OCI-LY1 (cell line): ENCODE data around the gene SEMA3B.
A peak's percentile ranks its signal among the peaks of the same experiment; 100 is the strongest.

Experiments
- H2AFZ ChIP-seq: fragments of 200-600 bp; sonication (generic), shearing (Covaris generic); 2 replicates; pipeline ENCODE4 v1.6.0; 2014; ENCODE audit warnings: antibody characterized with exemption, mild to moderate bottlenecking, low read length
- H3F3A ChIP-seq: fragments of 200-600 bp; sonication (generic), shearing (Covaris generic); 2 replicates; pipeline ENCODE4 v1.6.0; 2014; ENCODE audit warnings: mild to moderate bottlenecking, antibody characterized with exemption, low read length, moderate library complexity; ENCODE audit not compliant: insufficient read depth
- H3K27ac ChIP-seq: fragments of 200-600 bp; sonication (generic); 2 replicates; pipeline ENCODE4 v1.5.1; 2014; ENCODE audit warnings: low read length, mixed run types, mild to moderate bottlenecking, low read depth; ENCODE audit not compliant: poor library complexity, severe bottlenecking
- H3K27me3 ChIP-seq: fragments of 200-600 bp; sonication (generic); 2 replicates; pipeline ENCODE4 v1.6.0; 2014; ENCODE audit warnings: antibody characterized with exemption, mild to moderate bottlenecking, low read length, moderate library complexity; ENCODE audit not compliant: insufficient read depth
- H3K36me3 ChIP-seq: fragments of 200-600 bp; sonication (generic); 2 replicates; pipeline ENCODE4 v1.6.1; 2014; ENCODE audit warnings: mild to moderate bottlenecking, antibody characterized with exemption, low read length, moderate library complexity, mixed read lengths; ENCODE audit not compliant: insufficient read depth
- H3K4me1 ChIP-seq: fragments of 200-600 bp; sonication (generic); 2 replicates; pipeline ENCODE4 v1.5.1; 2014; ENCODE audit warnings: mild to moderate bottlenecking, low read length, moderate library complexity; ENCODE audit not compliant: insufficient read depth, severe bottlenecking
- H3K4me2 ChIP-seq: fragments of 200-600 bp; sonication (generic), shearing (Covaris generic); 2 replicates; pipeline ENCODE4 v1.6.1; 2014; ENCODE audit warnings: low read length
- H3K4me3 ChIP-seq: fragments of 200-600 bp; sonication (generic); 2 replicates; pipeline ENCODE4 v1.5.1; 2014; ENCODE audit warnings: low read length, low read depth, mild to moderate bottlenecking, mixed read lengths; ENCODE audit not compliant: poor library complexity, severe bottlenecking
- H3K79me2 ChIP-seq: fragments of 200-600 bp; shearing (Covaris generic); 2 replicates; pipeline ENCODE4 v1.6.1; 2016; ENCODE audit warnings: mixed run types, low read length, mixed read lengths; ENCODE audit not compliant: insufficient read depth
- H3K9ac ChIP-seq: fragments of 200-600 bp; sonication (generic), shearing (Covaris generic); 2 replicates; pipeline ENCODE4 v1.6.1; 2014; ENCODE audit warnings: mild to moderate bottlenecking, low read length, mixed read lengths
- H3K9me2 ChIP-seq: fragments of 200-600 bp; sonication (generic), shearing (Covaris generic); 2 replicates; pipeline ENCODE4 v1.6.1; 2014; ENCODE audit warnings: low read depth, mild to moderate bottlenecking, low read length, mixed read lengths
- H3K9me3 ChIP-seq: fragments of 200-600 bp; shearing (Covaris generic); 2 replicates; pipeline ENCODE4 v1.6.1; 2014; ENCODE audit warnings: low read length, mixed read lengths
- H4K20me1 ChIP-seq: fragments of 200-600 bp; sonication (generic), shearing (Covaris generic); 2 replicates; pipeline ENCODE4 v1.6.0; 2016; ENCODE audit warnings: mild to moderate bottlenecking, low read length; ENCODE audit not compliant: insufficient read depth
- EZH2 ChIP-seq: fragments of 200-600 bp; sonication (generic), shearing (Covaris generic); IDR thresholded peaks from 2 replicates; pipeline ENCODE4 v1.8.0; 2017; ENCODE audit warnings: borderline replicate concordance, mixed run types, mild to moderate bottlenecking, antibody characterized with exemption, low read length, moderate library complexity, mixed read lengths
- TF ChIP-seq, protein P1 (sequence below): fragments of 200-600 bp; sonication (generic), shearing (Covaris generic); IDR thresholded peaks from 2 replicates; pipeline ENCODE4 v1.5.1; 2017; ENCODE audit warnings: mild to moderate bottlenecking, antibody characterized with exemption, low read length, moderate library complexity, mixed read lengths

The SEMA3B gene

DNA sequence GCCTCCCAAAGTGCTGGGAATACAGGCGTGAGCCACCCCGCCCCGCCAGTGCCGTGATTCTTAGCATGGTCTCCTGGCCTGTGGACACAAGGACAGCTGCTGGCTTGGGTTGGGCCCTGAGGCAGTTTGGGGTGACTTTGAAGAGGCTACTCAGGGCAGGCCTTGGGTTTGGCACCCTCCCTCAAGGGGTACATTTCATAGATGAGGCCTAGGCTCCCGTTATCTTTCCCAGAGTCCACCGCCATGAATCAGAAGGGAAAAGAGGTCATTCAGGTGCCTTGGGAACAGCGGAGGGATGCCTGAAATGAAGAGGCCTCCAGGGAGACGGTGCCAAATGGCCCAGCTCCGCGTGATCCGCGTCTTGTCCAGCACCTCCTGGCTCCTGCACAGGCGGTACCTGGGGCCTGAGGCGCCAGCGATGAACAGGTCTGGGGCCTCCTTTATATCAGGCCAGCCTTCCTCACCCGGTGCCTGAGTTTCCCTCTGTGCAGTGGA lies 23.6 kb upstream of the SEMA3B start:
- H4K20me1 ChIP-seq = no peaks in the 10 kb centered on the region
- H3K79me2 ChIP-seq = peaks cover 7% of the 10 kb centered on the region; the same call in 1 of the 2 replicates
- H3K4me2 ChIP-seq = peak overlapping the region; percentile 64
- peak overlapping the region; percentile 56; the same call in 1 of the 2 replicates for H3K9ac ChIP-seq
- no peak overlapping the region for H2AFZ ChIP-seq
- no peaks in the 10 kb centered on the region for H3K9me2 ChIP-seq
- peak overlapping the region; percentile 76 for H3K27ac ChIP-seq
- TF ChIP-seq, protein P1, sequence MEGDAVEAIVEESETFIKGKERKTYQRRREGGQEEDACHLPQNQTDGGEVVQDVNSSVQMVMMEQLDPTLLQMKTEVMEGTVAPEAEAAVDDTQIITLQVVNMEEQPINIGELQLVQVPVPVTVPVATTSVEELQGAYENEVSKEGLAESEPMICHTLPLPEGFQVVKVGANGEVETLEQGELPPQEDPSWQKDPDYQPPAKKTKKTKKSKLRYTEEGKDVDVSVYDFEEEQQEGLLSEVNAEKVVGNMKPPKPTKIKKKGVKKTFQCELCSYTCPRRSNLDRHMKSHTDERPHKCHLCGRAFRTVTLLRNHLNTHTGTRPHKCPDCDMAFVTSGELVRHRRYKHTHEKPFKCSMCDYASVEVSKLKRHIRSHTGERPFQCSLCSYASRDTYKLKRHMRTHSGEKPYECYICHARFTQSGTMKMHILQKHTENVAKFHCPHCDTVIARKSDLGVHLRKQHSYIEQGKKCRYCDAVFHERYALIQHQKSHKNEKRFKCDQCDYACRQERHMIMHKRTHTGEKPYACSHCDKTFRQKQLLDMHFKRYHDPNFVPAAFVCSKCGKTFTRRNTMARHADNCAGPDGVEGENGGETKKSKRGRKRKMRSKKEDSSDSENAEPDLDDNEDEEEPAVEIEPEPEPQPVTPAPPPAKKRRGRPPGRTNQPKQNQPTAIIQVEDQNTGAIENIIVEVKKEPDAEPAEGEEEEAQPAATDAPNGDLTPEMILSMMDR = no peak
- TF ChIP-seq EZH2 = no peak
- H3F3A ChIP-seq = no peaks in the 10 kb centered on the region
- no peaks in the 10 kb centered on the region for H3K27me3 ChIP-seq
- H3K9me3 ChIP-seq = no peaks in the 10 kb centered on the region
- peaks cover 54% of the 10 kb centered on the region for H3K4me1 ChIP-seq
- H3K36me3 ChIP-seq = peaks cover 10% of the 10 kb centered on the region; the same call in 1 of the 2 replicates
- H3K4me3 ChIP-seq = peak overlapping the region; percentile 49

DNA sequence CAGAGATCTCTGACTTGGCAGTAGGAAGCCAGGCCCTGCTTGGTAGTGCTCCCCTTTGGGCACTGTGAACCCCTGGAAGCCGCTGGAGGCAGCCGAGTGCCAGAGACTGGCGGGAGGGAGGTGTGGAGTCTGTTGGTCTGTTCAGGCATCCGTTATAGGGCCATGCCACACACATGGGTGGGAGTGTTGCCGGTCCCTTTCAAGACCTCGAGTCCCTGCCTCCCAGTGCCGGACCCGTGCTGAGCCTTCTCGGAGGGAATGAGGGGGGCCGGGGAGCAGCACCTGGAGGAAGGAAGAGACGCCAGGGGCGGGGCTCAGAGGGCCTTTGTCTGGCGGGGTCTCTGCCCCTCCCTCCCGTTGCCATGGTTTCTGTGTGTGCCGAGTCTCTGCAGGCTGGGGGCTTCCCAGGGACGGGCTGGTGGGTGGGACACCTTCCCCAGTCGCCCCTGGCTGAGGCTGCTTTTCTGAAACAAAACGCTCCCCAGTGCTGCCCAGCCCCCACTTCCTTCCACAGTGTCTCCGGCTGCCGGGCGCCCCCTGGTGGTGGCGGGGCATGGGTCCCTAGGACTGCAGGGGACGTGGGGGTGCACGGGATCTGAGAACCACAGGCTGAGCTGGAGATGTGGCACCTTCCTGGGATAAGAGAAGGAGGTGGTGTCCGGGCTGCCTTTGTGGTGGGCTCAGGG lies 23.0 kb upstream of the SEMA3B start:
- no peaks in the 10 kb centered on the region for H3F3A ChIP-seq
- H3K4me2 ChIP-seq = peak overlapping the region; percentile 64
- TF ChIP-seq, protein P1 = peak; percentile 98
- no peak for TF ChIP-seq EZH2
- peaks cover 7% of the 10 kb centered on the region; the same call in 1 of the 2 replicates for H3K79me2 ChIP-seq
- peak overlapping the region; percentile 49 for H3K4me3 ChIP-seq
- no peaks in the 10 kb centered on the region for H3K27me3 ChIP-seq
- H2AFZ ChIP-seq = no peak overlapping the region
- H3K4me1 ChIP-seq = peaks cover 50% of the 10 kb centered on the region
- no peaks in the 10 kb centered on the region for H4K20me1 ChIP-seq
- H3K9ac ChIP-seq = peak overlapping the region; percentile 56; the same call in 1 of the 2 replicates
- no peaks in the 10 kb centered on the region for H3K9me3 ChIP-seq
- H3K9me2 ChIP-seq = no peaks in the 10 kb centered on the region
- peaks cover 10% of the 10 kb centered on the region; the same call in 1 of the 2 replicates for H3K36me3 ChIP-seq
- H3K27ac ChIP-seq = peak overlapping the region; percentile 76

DNA sequence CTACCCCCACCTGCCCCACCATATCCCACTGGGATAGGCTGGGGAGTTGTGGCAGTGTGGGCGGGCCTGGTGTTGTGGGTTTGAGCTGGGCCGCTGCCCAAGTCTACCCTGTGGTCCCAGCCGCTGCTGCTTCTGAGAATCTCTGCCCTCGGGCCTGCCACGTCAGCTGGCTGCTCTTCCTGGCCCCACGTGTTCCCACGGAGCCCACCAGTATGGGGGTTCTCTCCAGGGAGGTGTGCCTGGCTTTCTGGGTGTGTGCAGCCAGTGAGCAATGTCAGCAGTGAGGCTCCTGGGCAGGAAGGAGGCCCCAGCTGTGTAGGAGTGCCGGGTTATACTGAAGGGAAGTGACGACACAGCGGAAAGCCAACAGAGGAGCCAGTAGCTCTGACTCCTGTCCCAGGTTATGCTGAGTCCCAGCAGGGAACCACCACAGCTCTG lies 22.4 kb upstream of the SEMA3B start:
- peak overlapping the region; percentile 64 for H3K4me2 ChIP-seq
- no peaks in the 10 kb centered on the region for H3K27me3 ChIP-seq
- H2AFZ ChIP-seq = no peak overlapping the region
- H3K27ac ChIP-seq = peak overlapping the region; percentile 76
- H3F3A ChIP-seq = no peaks in the 10 kb centered on the region
- peak overlapping the region; percentile 56; the same call in 1 of the 2 replicates for H3K9ac ChIP-seq
- peak overlapping the region; percentile 49 for H3K4me3 ChIP-seq
- H4K20me1 ChIP-seq = no peaks in the 10 kb centered on the region
- H3K9me3 ChIP-seq = no peaks in the 10 kb centered on the region
- TF ChIP-seq EZH2 = no peak
- TF ChIP-seq, protein P1 = peak; percentile 4; the same call in 1 of the 2 replicates
- peaks cover 7% of the 10 kb centered on the region; the same call in 1 of the 2 replicates for H3K79me2 ChIP-seq
- H3K4me1 ChIP-seq = peaks cover 45% of the 10 kb centered on the region
- no peaks in the 10 kb centered on the region for H3K9me2 ChIP-seq
- H3K36me3 ChIP-seq = peaks cover 15% of the 10 kb centered on the region; the same call in 1 of the 2 replicates
